ENCODE results near the gene ANKMY1.

DNA sequence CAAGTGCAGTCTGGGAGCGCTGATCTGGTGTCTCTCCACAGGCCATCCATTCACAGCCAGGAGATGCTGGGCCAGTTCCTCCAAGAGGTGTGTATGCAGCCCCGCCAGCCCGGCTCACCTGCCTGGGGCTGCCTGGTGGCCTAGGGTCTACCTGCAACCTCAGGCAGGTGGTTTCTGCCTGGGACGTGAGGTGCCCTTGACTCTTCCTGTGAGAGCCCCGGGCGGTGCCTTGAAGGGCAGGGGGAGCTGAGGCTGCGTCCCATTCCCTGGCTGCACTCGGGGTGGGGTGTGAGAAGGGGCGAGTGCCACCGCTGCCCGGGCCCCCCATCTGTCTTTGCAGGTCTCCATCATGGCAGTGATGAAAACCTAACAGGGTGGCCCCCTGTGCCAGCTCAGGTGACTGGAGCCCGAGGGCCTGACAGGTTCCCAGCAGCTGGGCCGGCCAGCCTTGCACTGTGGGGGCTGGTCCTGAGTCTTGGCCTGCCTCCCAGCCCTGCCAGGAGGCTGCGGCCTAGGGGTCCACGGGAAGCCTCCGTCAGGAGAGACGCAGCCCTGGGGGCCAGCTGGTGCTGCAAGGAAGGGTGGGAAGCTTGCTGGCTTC is 40.6 kb upstream of the ANKMY1 start:
- TF ChIP-seq, protein P1, sequence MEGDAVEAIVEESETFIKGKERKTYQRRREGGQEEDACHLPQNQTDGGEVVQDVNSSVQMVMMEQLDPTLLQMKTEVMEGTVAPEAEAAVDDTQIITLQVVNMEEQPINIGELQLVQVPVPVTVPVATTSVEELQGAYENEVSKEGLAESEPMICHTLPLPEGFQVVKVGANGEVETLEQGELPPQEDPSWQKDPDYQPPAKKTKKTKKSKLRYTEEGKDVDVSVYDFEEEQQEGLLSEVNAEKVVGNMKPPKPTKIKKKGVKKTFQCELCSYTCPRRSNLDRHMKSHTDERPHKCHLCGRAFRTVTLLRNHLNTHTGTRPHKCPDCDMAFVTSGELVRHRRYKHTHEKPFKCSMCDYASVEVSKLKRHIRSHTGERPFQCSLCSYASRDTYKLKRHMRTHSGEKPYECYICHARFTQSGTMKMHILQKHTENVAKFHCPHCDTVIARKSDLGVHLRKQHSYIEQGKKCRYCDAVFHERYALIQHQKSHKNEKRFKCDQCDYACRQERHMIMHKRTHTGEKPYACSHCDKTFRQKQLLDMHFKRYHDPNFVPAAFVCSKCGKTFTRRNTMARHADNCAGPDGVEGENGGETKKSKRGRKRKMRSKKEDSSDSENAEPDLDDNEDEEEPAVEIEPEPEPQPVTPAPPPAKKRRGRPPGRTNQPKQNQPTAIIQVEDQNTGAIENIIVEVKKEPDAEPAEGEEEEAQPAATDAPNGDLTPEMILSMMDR (IDR thresholded peaks at IDR 0.05) = no peak
- TF ChIP-seq EZH2 (IDR thresholded peaks at IDR 0.05; ENCODE audit: borderline replicate concordance, insufficient read depth, low read depth, low read length, poor library complexity, severe bottlenecking) = no peak
